Right lobe of liver (tissue), 6 donors: ENCODE data around the gene RER1. TPM values are rescaled to one million over a fixed set of nuclear protein-coding genes. Genes with fewer than 3 reads are reported as not detected.
"Not testable (repeated sequence)": the region's sequence is repeated elsewhere in the genome, so short reads cannot be mapped to it uniquely, and the experiment has no call there.

Experiments
- ATAC-seq, 4 donors: fragments of 200-7000 bp; cut with Tn5 transposase; one replicate each; pipeline ENCODE4 v1.9.1; 2020; ENCODE audit warnings: mild to moderate bottlenecking in 4 of 4, moderate library complexity in 4 of 4
- DNase-seq, 3 donors: peaks; one replicate each; pipeline ENCODE4 v3.0.0-alpha.2; 2020
- H3K27ac ChIP-seq, 3 donors: fragments of 200-600 bp; one replicate each; pipeline ENCODE4 v1.8.0; 2022
- H3K27me3 ChIP-seq, 2 donors: fragments of 200-600 bp; one replicate each; pipeline ENCODE4 v1.8.0; 2022
- H3K36me3 ChIP-seq, 4 donors: fragments of 200-600 bp; sonication (generic) in 1 of 4; one replicate each; pipeline versions ENCODE4 v1.5.1 to v1.8.0; 2017 to 2022; ENCODE audit warnings: control low read depth in 1 of 4
- H3K4me1 ChIP-seq, 4 donors: fragments of 200-600 bp; sonication (generic) in 1 of 4; one replicate each; pipeline versions ENCODE4 v1.5.1 to v1.8.0; 2017 to 2022; ENCODE audit warnings: control low read depth in 1 of 4
- H3K4me3 ChIP-seq, 3 donors: fragments of 200-600 bp; one replicate each; pipeline ENCODE4 v1.8.0; 2022
- H3K9me3 ChIP-seq, 4 donors: fragments of 200-600 bp; sonication (generic) in 1 of 4; one replicate each; pipeline versions ENCODE4 v1.5.1 to v1.8.0; 2017 to 2022; ENCODE audit warnings: control low read depth in 1 of 4
- POLR2A ChIP-seq: fragments of 450-650 bp; IDR thresholded peaks from one replicate; pipeline ENCODE4 v1.6.1; 2017; ENCODE audit warnings: antibody characterized with exemption, mild to moderate bottlenecking
- WGBS: methylation state at CpG from one replicate; pipeline ENCODE4 v1.1.6; 2018; ENCODE audit warnings: low coverage, low lambda C conversion rate; ENCODE audit not compliant: insufficient coverage; ENCODE audit errors: missing lambda C conversion rate; 5-methylcytosine and 5-hydroxymethylcytosine counted together
- intact Hi-C, 2 donors: fragments of 100-400 bp; cut with DNase I; formaldehyde crosslinking; loops; one replicate each; pipeline versions ENCODE4 v1.11.2 to v1.14.1; 2022
- total RNA-seq, 6 experiments: library from RNA; depleted of rRNA in 2 of 6; stranded (reverse); fragments of >200 nt in 2 of 6; fragmentation: NEBNext Ultra II Directional in 3 of 6; extraction: Animal tissue kit (Norgen Biotek cat#: 25700) in 3 of 6; gene quantifications; one replicate each; pipeline versions ENCODE4 v1.1.0 to v1.2.4, GENCODE V29; 2016 to 2023
- TF ChIP-seq, protein P1 (sequence below), 4 donors: fragments of 200-600 bp in 3 of 4; fragments of 450-650 bp in 1 of 4; IDR thresholded peaks; one replicate each; pipeline versions ENCODE4 v1.5.1 to v1.8.0; 2016 to 2022; ENCODE audit warnings: antibody characterized with exemption in 4 of 4, mild to moderate bottlenecking in 2 of 4
- donor health status: DM: no; HTN: yes; CAD: no.
- donor health status: DM: no; HTN: no; CAD: no.
- donor health status: DM: no; HTN: no; CAD: no.
- donor health status: DM: no; HTN: yes; CAD: no.
- donor health status: DM: no; HTN: yes; CAD: no.

RER1 gene
- total RNA-seq, 6 experiments from 2014 or later, result 76.5 to 166 (median 122) TPM

DNA sequence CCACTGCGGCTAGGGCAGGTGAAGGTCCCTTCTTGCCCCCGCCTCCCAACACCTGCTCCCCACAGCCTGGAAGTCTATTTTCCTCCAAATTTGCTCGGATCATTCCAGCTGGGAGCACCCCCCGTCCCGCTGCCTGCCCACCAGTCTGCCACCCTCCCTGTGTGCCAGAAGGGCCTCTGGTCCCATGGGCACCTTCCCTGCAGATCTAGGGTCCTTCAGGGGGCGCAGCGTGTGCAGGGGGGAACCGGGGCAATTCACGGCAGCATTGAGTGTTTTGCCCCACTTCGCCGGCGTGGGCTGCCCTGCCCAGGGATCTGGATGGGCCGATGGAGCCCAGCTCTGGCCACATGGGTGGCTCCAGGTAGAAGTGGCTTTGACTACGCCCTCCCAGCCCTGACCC, 47.0 kb downstream of the RER1 start:
- Histone ChIP-seq H3K4me1 (no peaks in the 10 kb centered on the region), H3K36me3 (no peaks in the 10 kb centered on the region), H3K4me3 (no peak overlapping the region), H3K27ac (no peak overlapping the region), H3K9me3 (no peaks in the 10 kb centered on the region), H3K27me3 (peaks cover 0 to 9% of the 10 kb centered on the region in 2 donors)
- ATAC-seq, result no peak
- 80% methylated on average over 2 of the region's 14 CpGs for WGBS
- TF ChIP-seq POLR2A, result no peak
- TF ChIP-seq, protein P1, sequence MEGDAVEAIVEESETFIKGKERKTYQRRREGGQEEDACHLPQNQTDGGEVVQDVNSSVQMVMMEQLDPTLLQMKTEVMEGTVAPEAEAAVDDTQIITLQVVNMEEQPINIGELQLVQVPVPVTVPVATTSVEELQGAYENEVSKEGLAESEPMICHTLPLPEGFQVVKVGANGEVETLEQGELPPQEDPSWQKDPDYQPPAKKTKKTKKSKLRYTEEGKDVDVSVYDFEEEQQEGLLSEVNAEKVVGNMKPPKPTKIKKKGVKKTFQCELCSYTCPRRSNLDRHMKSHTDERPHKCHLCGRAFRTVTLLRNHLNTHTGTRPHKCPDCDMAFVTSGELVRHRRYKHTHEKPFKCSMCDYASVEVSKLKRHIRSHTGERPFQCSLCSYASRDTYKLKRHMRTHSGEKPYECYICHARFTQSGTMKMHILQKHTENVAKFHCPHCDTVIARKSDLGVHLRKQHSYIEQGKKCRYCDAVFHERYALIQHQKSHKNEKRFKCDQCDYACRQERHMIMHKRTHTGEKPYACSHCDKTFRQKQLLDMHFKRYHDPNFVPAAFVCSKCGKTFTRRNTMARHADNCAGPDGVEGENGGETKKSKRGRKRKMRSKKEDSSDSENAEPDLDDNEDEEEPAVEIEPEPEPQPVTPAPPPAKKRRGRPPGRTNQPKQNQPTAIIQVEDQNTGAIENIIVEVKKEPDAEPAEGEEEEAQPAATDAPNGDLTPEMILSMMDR (IDR thresholded peaks at IDR 0.05), result no peak
- no peak for DNase-seq
- intact Hi-C loops, result loop anchor here in 1 of 2 donors (10.0 kb wide), 1 partner anchor 166 kb away; no protein-coding TSS in a partner anchor

DNA sequence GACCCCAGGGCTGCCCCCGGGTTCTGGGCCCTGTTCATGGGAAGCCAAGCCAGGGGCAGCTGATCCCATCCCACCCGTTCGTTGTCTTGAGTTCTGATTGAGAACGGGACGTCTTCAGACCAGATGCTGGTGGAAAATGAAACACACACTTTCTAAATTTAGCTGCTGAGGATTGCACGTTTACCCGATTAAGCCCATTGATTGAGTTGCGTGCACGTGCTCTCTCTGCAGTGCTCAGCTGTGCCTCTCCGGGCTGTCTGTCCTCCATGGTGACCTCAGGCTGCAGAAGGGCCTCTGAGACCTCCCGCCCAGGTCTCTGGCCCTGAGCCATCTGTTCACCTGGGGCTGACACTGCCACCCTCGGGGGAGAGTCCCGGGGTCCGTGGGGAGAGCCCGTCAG, 47.7 kb downstream of the RER1 start:
- Histone ChIP-seq H3K27me3 (peaks cover 0 to 9% of the 10 kb centered on the region in 2 donors), H3K27ac (no peak overlapping the region), H3K9me3 (no peaks in the 10 kb centered on the region), H3K4me3 (no peak overlapping the region), H3K36me3 (no peaks in the 10 kb centered on the region), H3K4me1 (no peaks in the 10 kb centered on the region)
- TF ChIP-seq POLR2A, result no peak
- TF ChIP-seq, protein P1 (IDR thresholded peaks at IDR 0.05), result no peak
- ATAC-seq (no peak), DNase-seq (no peak)
- intact Hi-C loops, result loop anchor here in 1 of 2 donors (10.0 kb wide), 1 partner anchor 165 kb away; no protein-coding TSS in a partner anchor
- WGBS, result 70% methylated on average over 2 of the region's 15 CpGs

DNA sequence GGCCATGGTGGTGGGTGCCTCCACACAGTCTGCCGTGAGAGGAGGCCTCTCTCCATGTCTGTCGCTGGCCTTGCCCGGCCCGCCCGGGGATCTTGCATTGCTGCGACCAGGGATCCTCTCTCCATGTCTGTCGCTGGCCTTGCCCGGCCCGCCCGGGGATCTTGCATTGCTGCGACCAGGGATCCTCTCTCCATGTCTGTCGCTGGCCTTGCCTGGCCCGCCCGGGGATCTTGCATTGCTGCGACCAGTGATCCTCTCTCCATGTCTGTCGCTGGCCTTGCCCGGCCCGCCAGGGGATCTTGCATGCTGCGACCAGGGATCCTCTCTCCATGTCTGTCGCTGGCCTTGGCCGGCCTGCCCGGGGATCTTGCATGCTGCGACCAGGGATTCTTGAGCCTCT, 48.7 kb downstream of the RER1 start:
- DNase-seq, H3K36me3 ChIP-seq, H3K27me3 ChIP-seq, intact Hi-C loops, H3K27ac ChIP-seq, H3K9me3 ChIP-seq, H3K4me1 ChIP-seq, H3K4me3 ChIP-seq, ATAC-seq: not testable (repeated sequence)
- 91% methylated on average over 14 of the region's 23 CpGs for WGBS

DNA sequence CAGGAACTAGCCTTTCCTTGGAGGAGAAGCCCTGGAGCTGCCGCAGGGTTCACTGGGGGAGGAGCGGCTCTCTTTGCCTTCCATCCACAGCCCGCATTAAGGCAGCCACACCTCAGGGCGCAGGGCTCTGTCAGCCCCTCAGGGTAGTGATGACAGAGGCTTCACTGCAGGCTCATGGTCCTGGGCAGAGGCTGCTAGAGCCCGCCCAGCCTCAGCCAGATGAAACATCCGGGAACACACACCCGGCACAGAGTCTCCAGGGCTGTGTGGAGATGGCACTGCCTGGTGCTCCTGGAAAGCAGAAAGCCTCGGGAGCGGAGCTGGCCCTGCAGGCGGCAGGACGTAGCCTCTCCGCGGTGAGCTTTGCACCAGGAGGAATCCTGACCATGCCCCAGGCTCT, 50.1 kb downstream of the RER1 start:
- no peaks in the 10 kb centered on the region for H3K36me3 ChIP-seq
- WGBS, result no CpG with 5 or more reads among the region's 13 CpGs
- intact Hi-C loops, result no loop called here
- no peak for TF ChIP-seq POLR2A
- TF ChIP-seq, protein P1 (IDR thresholded peaks at IDR 0.05), result no peak
- ATAC-seq (no peak), DNase-seq (no peak)
- no peak overlapping the region for H3K27ac ChIP-seq
- H3K9me3 ChIP-seq, result no peaks in the 10 kb centered on the region
- H3K4me3 ChIP-seq, result no peak overlapping the region
- H3K27me3 ChIP-seq, result peaks cover 0 to 9% of the 10 kb centered on the region in 2 donors
- H3K4me1 ChIP-seq, result no peaks in the 10 kb centered on the region

DNA sequence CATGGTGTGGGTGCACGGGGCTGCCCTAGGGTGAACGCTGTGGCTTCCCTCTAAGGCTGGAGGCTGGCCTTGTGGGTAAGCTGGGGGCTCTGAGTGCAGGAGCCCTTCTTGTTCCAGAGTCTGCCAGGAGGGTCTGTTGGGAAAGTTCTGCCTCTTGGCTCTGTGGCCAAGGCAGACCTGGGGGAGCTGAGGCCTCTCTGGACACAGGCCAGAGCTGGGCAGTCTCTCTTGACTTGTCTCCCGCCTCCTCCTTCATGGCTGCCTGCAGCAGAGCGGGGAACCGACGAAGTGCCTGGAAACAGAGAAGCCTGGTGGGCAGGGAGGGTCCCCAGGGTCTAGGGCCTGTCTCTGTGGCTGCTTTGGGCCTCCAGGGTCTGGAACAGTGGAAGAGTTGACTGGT, 51.0 kb downstream of the RER1 start:
- no peak for DNase-seq
- no peak overlapping the region for H3K27ac ChIP-seq
- H3K4me3 ChIP-seq, result no peak overlapping the region
- intact Hi-C loops, result no loop called here
- H3K27me3 ChIP-seq, result peaks cover 0 to 9% of the 10 kb centered on the region in 2 donors
- H3K4me1 ChIP-seq, result no peaks in the 10 kb centered on the region
- ATAC-seq, result no peak
- no peak for TF ChIP-seq POLR2A
- TF ChIP-seq, protein P1 (IDR thresholded peaks at IDR 0.05), result no peak
- no peaks in the 10 kb centered on the region for H3K9me3 ChIP-seq
- H3K36me3 ChIP-seq, result no peaks in the 10 kb centered on the region
- no CpG with 5 or more reads among the region's 6 CpGs for WGBS
